Naive thymus-derived CD8-positive, alpha-beta T cell (primary cell): ENCODE measurements around the gene HSD17B1. TPM values are rescaled to one million over a fixed set of nuclear protein-coding genes. Genes with fewer than 3 reads are reported as not detected.
"Not testable (repeated sequence)": the region's sequence is repeated elsewhere in the genome, so short reads cannot be mapped to it uniquely, and the experiment has no call there.

ENCODE experiments used
- ATAC-seq, 2 donors: fragments of 150-1000 bp; cut with Tn5 transposase in 1 of 2; sonication (Bioruptor Pico), chemical (Tn5 transposase) in 1 of 2; 1 replicate in 1 of 2; 2 replicates in 1 of 2; pipeline ENCODE4 v1.10.0; 2021; ENCODE audit warnings: mild to moderate bottlenecking in 2 of 2, moderate library complexity in 2 of 2
- POLR2A ChIA-PET: fragments of 350-600 bp; sonication (Branson Sonifier 250); formaldehyde crosslinking; loops from one replicate; lab custom pipeline; 2021; ENCODE audit warnings: antibody characterized with exemption; lab: Charles Lee
- DNase-seq, 10 donors: peaks; one replicate each; pipeline versions ENCODE4 v3.0.0 to v3.0.0-alpha.2; 2020 to 2022
- H3K27ac Mint-ChIP-seq, 10 donors: one replicate each; pipeline ENCODE4 v1.8.0; 2020 to 2022; ENCODE audit warnings: mild to moderate bottlenecking in 10 of 10, mixed read lengths in 10 of 10, moderate library complexity in 4 of 10, inconsistent platforms in 1 of 10
- H3K27me3 Mint-ChIP-seq, 5 donors: one replicate each; pipeline ENCODE4 v1.8.0; 2021 to 2022; ENCODE audit warnings: mixed read lengths in 5 of 5
- H3K36me3 Mint-ChIP-seq, 3 donors: one replicate each; pipeline ENCODE4 v1.8.0; 2020 to 2022; ENCODE audit warnings: mixed read lengths in 3 of 3, mild to moderate bottlenecking in 2 of 3, inconsistent platforms in 1 of 3
- H3K4me1 Mint-ChIP-seq, 4 donors: one replicate each; pipeline ENCODE4 v1.8.0; 2021 to 2022; ENCODE audit warnings: mixed read lengths in 4 of 4
- H3K4me3 Mint-ChIP-seq, 10 donors: one replicate each; pipeline ENCODE4 v1.8.0; 2020 to 2022; ENCODE audit warnings: mild to moderate bottlenecking in 10 of 10, mixed read lengths in 10 of 10, moderate library complexity in 6 of 10, inconsistent platforms in 1 of 10
- H3K9me3 Mint-ChIP-seq, 9 donors: one replicate each; pipeline ENCODE4 v1.8.0; 2020 to 2022; ENCODE audit warnings: mixed read lengths in 9 of 9, mild to moderate bottlenecking in 3 of 9, inconsistent platforms in 1 of 9, moderate library complexity in 1 of 9
- polyA plus RNA-seq, 3 donors: library from polyadenylated mRNA; unstranded; fragments of 300-500 nt; fragmentation: Illumina TruSeq; gene quantifications; one replicate each; pipeline ENCODE4 v1.2.3, GENCODE V29; 2021
- total RNA-seq, 8 experiments: library from RNA in 2 of 8; stranded (reverse) in 2 of 8; gene quantifications; one replicate each; pipeline ENCODE4 v1.2.3 and lab custom pipeline; 2021 to 2026

The HSD17B1 gene
- total and polyA plus RNA-seq, 5 experiments from 2014 or later = 0.18 to 2.1 (median 0.98) TPM

- ATAC-seq = peak; percentile 12 to 26
- H3K4me1 Mint-ChIP-seq = peaks cover 18 to 56% (median 44%) of the 10 kb centered on the region in 4 donors
- H3K36me3 Mint-ChIP-seq, DNase-seq, H3K9me3 Mint-ChIP-seq, H3K27me3 Mint-ChIP-seq: not testable (repeated sequence)
- POLR2A ChIA-PET = interaction anchor here (0.7 to 3.0 kb wide), 6 partner anchors 10 to 218 kb away, joined by 3 to 16 read pairs (median 5); partner anchors contain the start of genes MLX and PSMC3IP
- peak overlapping the region; percentile 50 to 78 (median 70) for H3K4me3 Mint-ChIP-seq
- peak overlapping the region; percentile 60 to 92 (median 72) for H3K27ac Mint-ChIP-seq
Measured at GRCh38 chr17:42540558-42540957, 12.2 kb upstream of the HSD17B1 start.

DNA sequence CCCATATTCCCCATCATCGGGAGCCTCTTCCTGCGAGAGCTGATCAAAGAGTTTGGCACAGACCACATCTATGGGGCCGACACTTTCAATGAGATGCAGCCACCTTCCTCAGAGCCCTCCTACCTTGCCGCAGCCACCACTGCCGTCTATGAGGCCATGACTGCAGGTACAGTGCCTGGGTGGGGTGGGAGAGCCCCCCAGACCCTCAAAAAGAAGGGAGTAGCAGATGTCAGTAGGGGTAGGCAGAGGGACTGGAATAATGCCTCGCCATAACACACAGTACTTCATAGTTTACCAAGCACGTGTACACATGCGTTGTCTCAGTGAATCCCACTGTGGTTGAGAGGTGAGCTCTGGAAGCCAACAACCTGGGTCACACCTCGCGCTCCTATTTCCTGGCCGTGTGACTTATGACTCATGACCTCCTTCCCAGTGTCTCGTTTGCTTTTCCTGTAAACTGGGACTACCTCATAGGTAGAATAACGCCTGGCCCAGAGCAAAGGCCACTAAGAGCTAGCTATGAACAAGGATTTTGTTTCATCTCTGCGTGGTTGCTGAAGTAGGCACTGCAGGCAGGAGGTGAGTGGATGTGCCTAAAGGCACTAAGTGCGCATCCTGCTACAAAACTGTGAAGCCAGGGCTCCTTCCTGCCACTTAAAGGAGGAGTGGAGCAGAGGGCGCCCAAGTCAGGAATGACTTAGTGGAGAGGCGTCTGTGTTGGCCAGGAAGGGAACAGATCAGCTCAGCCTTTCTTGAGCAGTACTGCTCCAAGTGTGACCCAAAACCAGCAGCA, 11.5 kb upstream of the HSD17B1 start:
- Mint-ChIP-seq H3K4me3 (peak overlapping the region; percentile 50 to 78 (median 70)), H3K27me3 (no peaks in the 10 kb centered on the region), H3K9me3 (no peaks in the 10 kb centered on the region), H3K27ac (peak overlapping the region; percentile 63 to 92 (median 72)), H3K36me3 (peaks cover 0 to 5% (median 0%) of the 10 kb centered on the region in 3 donors), H3K4me1 (peaks cover 16 to 51% (median 41%) of the 10 kb centered on the region in 4 donors)
- POLR2A ChIA-PET = interaction anchor here (0.9 to 3.0 kb wide), 5 partner anchors 10 to 219 kb away, joined by 3 to 16 read pairs (median 6); partner anchors contain the start of genes MLX and PSMC3IP
- DNase-seq (peak in 7 of 10 donors; percentile 39 to 76 (median 58)), ATAC-seq (peak; percentile 59 to 74)

DNA sequence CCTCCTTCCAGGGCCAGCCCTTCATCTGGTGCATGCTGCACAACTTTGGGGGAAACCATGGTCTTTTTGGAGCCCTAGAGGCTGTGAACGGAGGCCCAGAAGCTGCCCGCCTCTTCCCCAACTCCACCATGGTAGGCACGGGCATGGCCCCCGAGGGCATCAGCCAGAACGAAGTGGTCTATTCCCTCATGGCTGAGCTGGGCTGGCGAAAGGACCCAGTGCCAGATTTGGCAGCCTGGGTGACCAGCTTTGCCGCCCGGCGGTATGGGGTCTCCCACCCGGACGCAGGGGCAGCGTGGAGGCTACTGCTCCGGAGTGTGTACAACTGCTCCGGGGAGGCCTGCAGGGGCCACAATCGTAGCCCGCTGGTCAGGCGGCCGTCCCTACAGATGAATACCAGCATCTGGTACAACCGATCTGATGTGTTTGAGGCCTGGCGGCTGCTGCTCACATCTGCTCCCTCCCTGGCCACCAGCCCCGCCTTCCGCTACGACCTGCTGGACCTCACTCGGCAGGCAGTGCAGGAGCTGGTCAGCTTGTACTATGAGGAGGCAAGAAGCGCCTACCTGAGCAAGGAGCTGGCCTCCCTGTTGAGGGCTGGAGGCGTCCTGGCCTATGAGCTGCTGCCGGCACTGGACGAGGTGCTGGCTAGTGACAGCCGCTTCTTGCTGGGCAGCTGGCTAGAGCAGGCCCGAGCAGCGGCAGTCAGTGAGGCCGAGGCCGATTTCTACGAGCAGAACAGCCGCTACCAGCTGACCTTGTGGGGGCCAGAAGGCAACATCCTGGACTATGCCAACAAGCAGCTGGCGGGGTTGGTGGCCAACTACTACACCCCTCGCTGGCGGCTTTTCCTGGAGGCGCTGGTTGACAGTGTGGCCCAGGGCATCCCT, 9.3 kb upstream of the HSD17B1 start:
- Mint-ChIP-seq H3K36me3 (peaks cover 0 to 5% (median 0%) of the 10 kb centered on the region in 3 donors), H3K4me3 (no peak overlapping the region), H3K27me3 (no peaks in the 10 kb centered on the region), H3K9me3 (no peaks in the 10 kb centered on the region), H3K4me1 (peaks cover 12 to 34% (median 29%) of the 10 kb centered on the region in 4 donors), H3K27ac (no peak overlapping the region)
- DNase-seq (no peak), ATAC-seq (no peak)
- POLR2A ChIA-PET = interaction anchor here (3.0 kb wide), 1 partner anchor 13 kb away, joined by 16 read pairs; no protein-coding TSS in a partner anchor

DNA sequence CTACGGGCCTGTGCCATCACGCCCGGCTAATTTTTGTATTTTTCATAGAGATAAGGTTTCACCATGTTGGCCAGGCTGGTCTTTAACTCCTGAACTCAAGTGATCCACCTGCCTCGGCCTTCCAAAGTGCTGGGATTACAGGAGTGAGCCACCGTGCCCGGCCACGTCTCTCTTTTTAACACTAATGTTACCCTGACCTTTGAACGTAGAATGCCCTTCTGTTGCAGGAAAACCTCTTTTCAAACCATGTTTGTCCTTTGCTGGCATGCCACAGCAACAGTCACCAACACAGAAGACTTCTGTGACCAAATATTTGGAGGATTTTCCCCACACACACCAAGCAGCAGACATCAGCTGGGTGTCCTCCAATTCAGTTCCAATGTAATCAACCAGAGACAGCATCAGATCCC, 7.8 kb upstream of the HSD17B1 start:
- Mint-ChIP-seq H3K36me3 (no peaks in the 10 kb centered on the region), H3K9me3 (no peaks in the 10 kb centered on the region), H3K4me3 (no peak overlapping the region), H3K27me3 (no peaks in the 10 kb centered on the region), H3K4me1 (peaks cover 14 to 36% (median 29%) of the 10 kb centered on the region in 4 donors), H3K27ac (peak overlapping the region in 1 of 10 donors; percentile 38)
- no peak for ATAC-seq
- DNase-seq = no peak
- POLR2A ChIA-PET = no interaction called here

- POLR2A ChIA-PET, H3K27me3 Mint-ChIP-seq, H3K36me3 Mint-ChIP-seq, ATAC-seq, H3K9me3 Mint-ChIP-seq, H3K4me3 Mint-ChIP-seq, DNase-seq: not testable (repeated sequence)
- peaks cover 12 to 31% (median 23%) of the 10 kb centered on the region in 4 donors for H3K4me1 Mint-ChIP-seq
- peak overlapping the region in 1 of 10 donors; percentile 27 for H3K27ac Mint-ChIP-seq
Measured at GRCh38 chr17:42545755-42546505, 6.8 kb upstream of the HSD17B1 start.

DNA sequence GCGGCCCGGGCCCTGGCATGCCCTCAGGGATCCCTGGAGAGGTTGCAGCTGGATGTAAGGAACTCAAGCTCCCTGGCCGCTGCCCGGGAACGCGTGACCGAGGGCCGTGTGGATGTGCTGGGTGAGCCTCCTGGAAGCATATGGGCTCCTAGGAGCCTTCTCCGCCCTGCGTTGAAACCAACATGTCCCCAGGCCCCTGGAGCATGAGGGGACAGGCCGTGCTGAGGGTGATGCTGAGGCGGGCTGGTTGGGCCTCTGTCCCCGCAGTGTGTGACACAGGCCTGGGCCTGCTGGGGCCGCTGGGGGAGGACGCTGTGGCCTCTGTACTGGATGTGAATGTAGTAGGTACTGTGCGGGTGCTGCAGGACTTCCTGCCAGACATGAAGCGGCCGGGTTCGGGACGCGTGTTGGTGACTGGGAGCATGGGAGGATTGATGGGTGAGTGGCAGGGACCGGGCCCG, 5.7 kb upstream of the HSD17B1 start:
- no peak for ATAC-seq

DNA sequence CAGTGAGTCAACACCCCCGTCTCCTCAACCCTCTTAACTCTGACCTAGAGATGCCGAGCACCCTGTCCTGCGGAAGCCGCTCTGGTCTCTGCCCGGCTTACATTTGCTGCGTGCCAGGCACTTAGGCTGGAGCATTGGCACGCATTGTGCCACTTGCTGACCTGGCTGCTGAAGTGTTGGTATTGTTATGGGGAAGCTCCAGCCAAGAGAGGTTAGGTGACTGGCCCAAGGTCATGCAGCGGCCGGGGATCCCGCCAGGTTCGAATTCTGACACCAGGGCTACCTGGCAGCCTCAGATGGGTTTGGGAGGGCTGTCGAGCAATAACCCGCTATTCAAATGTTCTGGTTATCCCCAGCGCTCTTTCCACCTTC, 5.0 kb upstream of the HSD17B1 start:
- Mint-ChIP-seq H3K4me1 (peaks cover 10 to 32% (median 19%) of the 10 kb centered on the region in 4 donors), H3K27me3 (no peaks in the 10 kb centered on the region), H3K4me3 (peak overlapping the region in 1 of 10 donors; percentile 56), H3K36me3 (peaks cover 0 to 2% (median 0%) of the 10 kb centered on the region in 3 donors), H3K27ac (no peak overlapping the region), H3K9me3 (no peaks in the 10 kb centered on the region)
- POLR2A ChIA-PET = interaction anchor here (0.6 to 2.9 kb wide), 10 partner anchors 10 to 159 kb away, joined by 3 to 16 read pairs (median 4); partner anchors contain the start of genes COASY, MLX, NAGLU and STAT3
- no peak for ATAC-seq
- DNase-seq = no peak

More for the DNA sequence above, 5.7 kb upstream of the HSD17B1 start:
- H3K36me3 Mint-ChIP-seq = peaks cover 0 to 2% (median 0%) of the 10 kb centered on the region in 3 donors
- no peaks in the 10 kb centered on the region for H3K27me3 Mint-ChIP-seq
- no peak overlapping the region for H3K27ac Mint-ChIP-seq
- DNase-seq = no peak
- peaks cover 8 to 26% (median 18%) of the 10 kb centered on the region in 4 donors for H3K4me1 Mint-ChIP-seq
- H3K4me3 Mint-ChIP-seq = peak overlapping the region in 2 of 10 donors; percentile 14 to 24
- POLR2A ChIA-PET = interaction anchor here (1.4 to 2.9 kb wide), 4 partner anchors 10 to 158 kb away, joined by 4 to 16 read pairs (median 6); partner anchors contain the start of genes COASY, MLX, NAGLU and STAT3
- no peaks in the 10 kb centered on the region for H3K9me3 Mint-ChIP-seq

DNA sequence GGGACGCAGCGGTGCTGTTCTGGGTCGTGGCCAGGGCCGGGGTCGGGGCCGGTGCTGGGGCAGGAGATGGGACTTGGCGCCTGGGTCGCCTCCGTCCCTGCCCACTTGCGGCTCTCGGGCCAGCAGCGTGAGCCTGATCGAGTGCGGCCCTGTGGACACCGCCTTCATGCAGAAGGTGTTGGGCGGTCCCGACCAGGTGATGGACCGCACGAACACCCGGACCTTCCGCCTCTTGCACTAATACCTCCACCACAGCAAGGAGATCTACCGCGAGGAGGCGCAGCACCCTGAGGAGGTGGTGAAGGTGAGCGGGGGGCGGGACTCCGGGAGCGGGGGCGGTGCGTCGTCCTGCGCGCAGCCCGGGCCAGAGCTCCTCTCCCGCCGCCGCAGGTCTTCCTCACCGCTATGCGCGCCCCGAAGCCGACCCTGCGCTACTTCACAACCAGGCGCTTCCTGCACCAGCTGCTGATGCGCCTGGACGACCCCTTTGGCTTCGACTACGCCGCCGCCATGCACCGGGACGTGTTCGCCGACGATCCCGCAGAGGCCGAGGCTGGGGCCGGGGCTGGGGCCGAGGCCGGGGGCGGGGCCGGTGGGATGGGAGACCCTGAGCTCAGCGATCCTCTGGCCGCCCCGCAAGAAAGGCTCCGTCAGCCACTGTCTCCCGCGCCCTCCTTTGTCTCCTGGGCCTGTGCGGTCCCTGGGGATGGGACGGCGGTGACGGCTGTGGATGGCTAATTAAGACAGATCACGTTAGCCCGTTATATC, 4.5 kb upstream of the HSD17B1 start:
- H3K9me3 Mint-ChIP-seq = no peaks in the 10 kb centered on the region
- H3K27ac Mint-ChIP-seq = peak overlapping the region in 3 of 10 donors; percentile 6 to 34 (median 7)
- DNase-seq = peak; percentile 42 to 87 (median 74)
- peaks cover 9 to 32% (median 21%) of the 10 kb centered on the region in 4 donors for H3K4me1 Mint-ChIP-seq
- peak; percentile 90 to 97 for ATAC-seq
- POLR2A ChIA-PET = interaction anchor here (0.6 to 2.9 kb wide), 11 partner anchors 11 to 160 kb away, joined by 3 to 16 read pairs (median 4); partner anchors contain the start of genes MLX, NAGLU, PSMC3IP and STAT3
- no peaks in the 10 kb centered on the region for H3K27me3 Mint-ChIP-seq
- peaks cover 0 to 2% (median 0%) of the 10 kb centered on the region in 3 donors for H3K36me3 Mint-ChIP-seq
- peak overlapping the region; percentile 33 to 72 (median 50) for H3K4me3 Mint-ChIP-seq

GRCh38 chr17:42548993-42549755, 3.5 kb upstream of the HSD17B1 start:
- Mint-ChIP-seq H3K36me3 (peaks cover 0 to 2% (median 0%) of the 10 kb centered on the region in 3 donors), H3K27ac (peak overlapping the region in 3 of 10 donors; percentile 7 to 88 (median 28)), H3K9me3 (no peaks in the 10 kb centered on the region), H3K27me3 (no peaks in the 10 kb centered on the region), H3K4me1 (peaks cover 11 to 39% (median 27%) of the 10 kb centered on the region in 4 donors), H3K4me3 (peak overlapping the region; percentile 39 to 72 (median 50))
- POLR2A ChIA-PET = interaction anchor here (0.6 to 2.9 kb wide), 8 partner anchors 12 to 161 kb away, joined by 3 to 16 read pairs (median 5); partner anchors contain the start of genes MLX, NAGLU, PSMC3IP and STAT3
- no peak for ATAC-seq
- no peak for DNase-seq
